H9 (cell line): ENCODE results near the gene APOB. TPM values are rescaled to one million over a fixed set of nuclear protein-coding genes. Genes with fewer than 3 reads are reported as not detected.

ENCODE experiments used
- DNase-seq: peaks from one replicate; pipeline ENCODE4 v3.0.0-alpha.2; 2017
- H2AFZ ChIP-seq: one replicate; pipeline ENCODE4 v1.6.1; 2013; ENCODE audit warnings: mild to moderate bottlenecking, low read length, control low read depth, moderate library complexity
- H2AK5ac ChIP-seq: 2 replicates; pipeline ENCODE4 v1.6.1; 2013; ENCODE audit warnings: low read length, control low read depth, mixed read lengths; ENCODE audit not compliant: insufficient read length
- H2BK120ac ChIP-seq: one replicate; pipeline ENCODE4 v1.6.1; 2013; ENCODE audit warnings: low read depth, mild to moderate bottlenecking, low read length, control low read depth, inconsistent platforms; ENCODE audit not compliant: poor library complexity, severe bottlenecking
- H2BK12ac ChIP-seq: 2 replicates; pipeline ENCODE4 v1.6.1; 2013; ENCODE audit warnings: low read length, control low read depth, mixed read lengths, low read depth; ENCODE audit not compliant: insufficient read length
- H2BK15ac ChIP-seq: 2 replicates; pipeline ENCODE4 v1.6.1; 2013; ENCODE audit warnings: low read depth, low read length, control low read depth
- H2BK20ac ChIP-seq: one replicate; pipeline ENCODE4 v1.6.1; 2013; ENCODE audit warnings: low read depth, mild to moderate bottlenecking, low read length, control low read depth, inconsistent platforms; ENCODE audit not compliant: poor library complexity, severe bottlenecking
- H2BK5ac ChIP-seq: 2 replicates; pipeline ENCODE4 v1.6.1; 2013; ENCODE audit warnings: low read length, control low read depth, mixed read lengths; ENCODE audit not compliant: insufficient read length
- H3K14ac ChIP-seq: 2 replicates; pipeline ENCODE4 v1.6.1; 2013; ENCODE audit warnings: low read length, control low read depth; ENCODE audit not compliant: insufficient read depth
- H3K18ac ChIP-seq: 2 replicates; pipeline ENCODE4 v1.6.1; 2013; ENCODE audit warnings: low read depth, mild to moderate bottlenecking, mixed read lengths, low read length, control low read depth; ENCODE audit not compliant: insufficient read length
- H3K23ac ChIP-seq: 2 replicates; pipeline ENCODE4 v1.6.1; 2013; ENCODE audit warnings: low read length, control low read depth, mixed read lengths, low read depth; ENCODE audit not compliant: insufficient read length
- H3K23me2 ChIP-seq: 2 replicates; pipeline ENCODE4 v1.6.1; 2013; ENCODE audit warnings: low read depth, mild to moderate bottlenecking, mixed read lengths, low read length, control low read depth; ENCODE audit not compliant: insufficient read length, poor library complexity, severe bottlenecking
- H3K27ac ChIP-seq: 2 replicates; pipeline ENCODE4 v1.5.1; 2013; ENCODE audit warnings: low read length, control low read depth, mixed read lengths, low read depth; ENCODE audit not compliant: insufficient read length
- H3K27me3 ChIP-seq: 2 replicates; pipeline ENCODE4 v1.6.1; 2013; ENCODE audit warnings: low read length, control low read depth, inconsistent platforms; ENCODE audit not compliant: insufficient read depth
- H3K4ac ChIP-seq: 2 replicates; pipeline ENCODE4 v1.6.1; 2013; ENCODE audit warnings: low read depth, mild to moderate bottlenecking, control low read depth, inconsistent platforms, low read length, moderate library complexity
- H3K4me1 ChIP-seq: 2 replicates; pipeline ENCODE4 v1.6.1; 2013; ENCODE audit warnings: low read length, control low read depth, inconsistent platforms; ENCODE audit not compliant: insufficient read depth
- H3K4me2 ChIP-seq: 2 replicates; pipeline ENCODE4 v1.6.1; 2013; ENCODE audit warnings: low read length, control low read depth, mixed read lengths; ENCODE audit not compliant: insufficient read length, insufficient read depth
- H3K56ac ChIP-seq: 2 replicates; pipeline ENCODE4 v1.6.1; 2013; ENCODE audit warnings: low read depth, mild to moderate bottlenecking, mixed read lengths, low read length, control low read depth; ENCODE audit not compliant: insufficient read length
- H3K79me1 ChIP-seq: 2 replicates; pipeline ENCODE4 v1.6.1; 2013; ENCODE audit warnings: low read depth, mild to moderate bottlenecking, moderate library complexity, low read length, control low read depth, inconsistent platforms; ENCODE audit not compliant: insufficient read depth, poor library complexity, severe bottlenecking
- H3K79me2 ChIP-seq: 2 replicates; pipeline ENCODE4 v1.6.1; 2013; ENCODE audit warnings: low read length, control low read depth, inconsistent platforms; ENCODE audit not compliant: insufficient read depth
- H3K9ac ChIP-seq: 2 replicates; pipeline ENCODE4 v1.6.1; 2013; ENCODE audit warnings: low read length, control low read depth, mixed read lengths; ENCODE audit not compliant: insufficient read length; ENCODE audit errors: extremely low read depth
- H3K9me3 ChIP-seq: one replicate; pipeline ENCODE4 v1.6.1; 2013; ENCODE audit warnings: low read depth, low read length, inconsistent platforms; ENCODE audit not compliant: control insufficient read depth
- H3T11ph ChIP-seq: one replicate; pipeline ENCODE4 v1.6.1; 2013; ENCODE audit warnings: mild to moderate bottlenecking, low read length, control low read depth, inconsistent platforms
- H4K20me1 ChIP-seq: one replicate; pipeline ENCODE4 v1.6.1; 2013; ENCODE audit not compliant: control insufficient read depth, insufficient read length, insufficient read depth
- H4K5ac ChIP-seq: 2 replicates; pipeline ENCODE4 v1.6.1; 2013; ENCODE audit warnings: low read depth, mild to moderate bottlenecking, mixed read lengths, low read length, control low read depth; ENCODE audit not compliant: insufficient read length
- H4K8ac ChIP-seq: replicated peaks from 2 replicates; pipeline ENCODE4 v1.6.1; 2013; ENCODE audit warnings: low read length, control low read depth, mixed read lengths, low read depth; ENCODE audit not compliant: insufficient read length
- H4K91ac ChIP-seq: 2 replicates; pipeline ENCODE4 v1.6.1; 2013; ENCODE audit warnings: low read depth, mild to moderate bottlenecking, moderate library complexity, mixed read lengths, low read length, control low read depth; ENCODE audit not compliant: insufficient read length
- H3K27ac Mint-ChIP-seq, 3 experiments: 2 replicates in 2 of 3; 3 replicates in 1 of 3; pipeline ENCODE4 v1.8.0; 2020 to 2021; ENCODE audit warnings: mixed read lengths in 3 of 3, mild to moderate bottlenecking in 1 of 3, moderate library complexity in 1 of 3
- H3K27me3 Mint-ChIP-seq: 2 replicates; pipeline ENCODE4 v1.8.0; 2021; ENCODE audit warnings: low read depth, mild to moderate bottlenecking, moderate library complexity, mixed read lengths
- H3K36me3 Mint-ChIP-seq, 3 experiments: 2 replicates in 2 of 3; 3 replicates in 1 of 3; pipeline ENCODE4 v1.8.0; 2020 to 2021; ENCODE audit warnings: low read depth in 3 of 3, mixed read lengths in 3 of 3; ENCODE audit not compliant: insufficient read depth in 1 of 3
- H3K4me1 Mint-ChIP-seq, 2 experiments: 2 replicates each; pipeline ENCODE4 v1.8.0; 2020; ENCODE audit warnings: mixed read lengths in 2 of 2
- H3K4me3 Mint-ChIP-seq, 2 experiments: 2 replicates in 1 of 2; 3 replicates in 1 of 2; pipeline ENCODE4 v1.8.0; 2020 to 2021; ENCODE audit warnings: mild to moderate bottlenecking in 2 of 2, mixed read lengths in 2 of 2, moderate library complexity in 1 of 2
- H3K9me3 Mint-ChIP-seq, 2 experiments: 2 replicates in 1 of 2; 3 replicates in 1 of 2; pipeline ENCODE4 v1.8.0; 2020; ENCODE audit warnings: mild to moderate bottlenecking in 2 of 2, mixed read lengths in 2 of 2, moderate library complexity in 1 of 2
- CTCF ChIP-seq: fragments of 200-600 bp; sonication (generic); conservative IDR thresholded peaks from 3 replicates; pipeline ENCODE4 v1.8.0; 2021; ENCODE audit warnings: antibody characterized with exemption, mild to moderate bottlenecking
- WGBS: extraction: QIAGEN DNeasy Blood & Tissue Kit; methylation state at CpG from one replicate; pipeline ENCODE4 v1.1.7; 2013; ENCODE audit warnings: missing lambda C conversion rate, low lambda C conversion rate, mixed read lengths; ENCODE audit not compliant: insufficient read length; ENCODE audit errors: extremely low coverage; 5-methylcytosine and 5-hydroxymethylcytosine counted together
- total RNA-seq: library from RNA; stranded (reverse); gene quantifications from 2 replicates; pipeline ENCODE4 v1.2.1, GENCODE V29; 2021

Gene APOB
- total RNA-seq, 1 experiment from 2014 or later, result 0.26 TPM

DNA sequence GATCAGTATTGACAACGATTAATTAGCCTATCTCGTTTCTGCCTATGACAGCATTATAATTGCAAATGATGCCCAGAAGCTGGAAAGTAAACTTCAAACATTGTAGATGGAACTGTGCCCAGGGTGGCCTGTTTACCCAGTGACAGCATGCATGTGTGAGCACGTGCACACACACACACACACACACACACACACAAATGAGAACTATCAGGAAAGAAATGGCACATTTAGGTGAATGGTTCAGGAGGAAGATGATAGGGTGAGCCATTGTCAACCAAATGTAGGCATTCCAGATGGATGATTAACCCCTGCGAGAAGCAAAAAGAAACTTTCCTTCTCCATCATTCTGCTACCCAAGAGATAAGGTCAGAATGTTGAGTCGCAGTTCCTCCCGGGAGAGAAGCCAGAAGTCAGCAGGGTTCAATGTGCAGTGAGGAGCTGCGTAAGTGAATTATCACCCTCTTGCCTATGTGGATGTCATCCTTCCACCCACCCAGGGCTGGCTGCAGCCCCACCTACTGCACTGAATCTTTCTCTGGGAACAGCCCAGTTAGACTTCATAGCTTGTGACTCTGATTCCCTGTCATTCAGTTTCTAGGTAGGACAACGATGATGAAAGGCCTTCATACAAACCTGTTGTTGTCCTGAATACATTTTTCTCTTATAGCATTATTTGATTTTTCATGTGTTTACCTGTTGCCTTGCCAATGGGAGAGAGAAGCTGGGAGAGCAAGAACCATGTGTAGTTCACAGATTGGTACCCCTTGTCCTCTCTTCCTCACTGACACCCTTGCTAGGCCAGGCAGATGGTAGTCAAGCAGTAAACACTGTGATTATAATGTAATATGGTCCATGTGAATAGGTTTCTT, 3.5 kb upstream of the APOB start:
- H3T11ph ChIP-seq, result no peak overlapping the region
- Mint-ChIP-seq H3K4me3 (no peak overlapping the region; a peak in 1 of 5 replicates), H3K27me3 (peaks cover 22% of the 10 kb centered on the region), H3K27ac (peak overlapping the region in 1 of 3 experiments; percentile 4; a peak in 1 of 7 replicates), H3K9me3 (no peaks in the 10 kb centered on the region; a peak in 1 of 5 replicates), H3K36me3 (no peaks in the 10 kb centered on the region), H3K4me1 (peaks cover 27 to 31% of the 10 kb centered on the region in 2 experiments)
- H2AFZ ChIP-seq, result no peak overlapping the region
- no peaks in the 10 kb centered on the region for H3K79me1 ChIP-seq
- no peak overlapping the region for H3K56ac ChIP-seq
- H3K4me1 ChIP-seq, result peaks cover 9% of the 10 kb centered on the region; the same call in 1 of the 2 replicates
- WGBS, result no CpG with 5 or more reads among the region's 8 CpGs
- H2BK20ac ChIP-seq, result no peak overlapping the region
- H4K20me1 ChIP-seq, result no peaks in the 10 kb centered on the region
- H4K5ac ChIP-seq, result no peak overlapping the region
- H3K27ac ChIP-seq, result no peak overlapping the region
- no peak overlapping the region for H3K14ac ChIP-seq
- no peak overlapping the region for H3K9ac ChIP-seq
- H3K9me3 ChIP-seq, result no peaks in the 10 kb centered on the region
- no peak overlapping the region for H2AK5ac ChIP-seq
- H3K79me2 ChIP-seq, result no peaks in the 10 kb centered on the region
- TF ChIP-seq CTCF, result no peak
- no peak overlapping the region for H3K4ac ChIP-seq
- no peaks in the 10 kb centered on the region for H3K23me2 ChIP-seq
- H3K4me2 ChIP-seq, result no peak overlapping the region
- no peak overlapping the region for H4K91ac ChIP-seq
- no peak overlapping the region for H2BK120ac ChIP-seq
- no peak overlapping the region for H3K23ac ChIP-seq
- H2BK5ac ChIP-seq, result no peak overlapping the region
- H2BK15ac ChIP-seq, result no peak overlapping the region
- no peak overlapping the region for H4K8ac ChIP-seq
- no peak overlapping the region for H3K18ac ChIP-seq
- DNase-seq, result no peak
- no peak overlapping the region for H2BK12ac ChIP-seq
- peaks cover 5% of the 10 kb centered on the region; the same call in 1 of the 2 replicates for H3K27me3 ChIP-seq
